GM06990 (cell line): ENCODE measurements around the gene JMY.

Source experiments
- DNase-seq: peaks from one replicate; pipeline ENCODE4 v3.0.0-alpha.2; 2011; ENCODE audit not compliant: insufficient read length; ENCODE audit errors: extremely low read depth
- H3K27me3 ChIP-seq: replicated peaks from 2 replicates; pipeline ENCODE4 v1.6.0; 2011; ENCODE audit warnings: low read length; ENCODE audit not compliant: control insufficient read depth, insufficient read depth
- H3K36me3 ChIP-seq: 2 replicates; pipeline ENCODE4 v1.5.1; 2011; ENCODE audit warnings: low read length; ENCODE audit not compliant: control insufficient read depth, insufficient read depth
- H3K4me3 ChIP-seq: replicated peaks from 2 replicates; pipeline ENCODE4 v1.5.1; 2011; ENCODE audit warnings: low read depth, mild to moderate bottlenecking, control low read depth, low read length
- CTCF ChIP-seq: IDR thresholded peaks from 2 replicates; pipeline ENCODE4 v1.5.1; 2011; ENCODE audit warnings: low read length, control low read depth, mild to moderate bottlenecking, inconsistent platforms; ENCODE audit not compliant: insufficient read depth, poor library complexity, severe bottlenecking

The JMY gene

GRCh38 chr5:79301046-79301712 lies 65.2 kb downstream of the JMY start:
- Histone ChIP-seq H3K36me3 (peaks cover 2% of the 10 kb centered on the region), H3K27me3 (no peaks in the 10 kb centered on the region), H3K4me3 (no peak overlapping the region)
- DNase-seq: no peak
- no peak for TF ChIP-seq CTCF

- peaks cover 2% of the 10 kb centered on the region for H3K36me3 ChIP-seq
- no peak for TF ChIP-seq CTCF
Measured at GRCh38 chr5:79302454-79302853, 66.5 kb downstream of the JMY start.

GRCh38 chr5:79305706-79306105 lies 69.8 kb downstream of the JMY start:
- Histone ChIP-seq H3K4me3 (no peak overlapping the region), H3K36me3 (no peaks in the 10 kb centered on the region; the same call in none of the 2 replicates), H3K27me3 (no peaks in the 10 kb centered on the region)
- TF ChIP-seq CTCF: no peak
- DNase-seq: no peak

More at GRCh38 chr5:79302454-79302853, 66.5 kb downstream of the JMY start:
- no peaks in the 10 kb centered on the region for H3K27me3 ChIP-seq
- DNase-seq: no peak
- H3K4me3 ChIP-seq: no peak overlapping the region

- no peaks in the 10 kb centered on the region for H3K27me3 ChIP-seq
- H3K4me3 ChIP-seq: no peak overlapping the region
- no peak for TF ChIP-seq CTCF
- no peak for DNase-seq
- peaks cover 2% of the 10 kb centered on the region for H3K36me3 ChIP-seq
Measured at GRCh38 chr5:79318935-79319614, 83.1 kb downstream of the JMY start.

GRCh38 chr5:79329453-79329852 lies 93.5 kb downstream of the JMY start:
- no peaks in the 10 kb centered on the region; the same call in 1 of the 2 replicates for H3K27me3 ChIP-seq
- no peak for TF ChIP-seq CTCF
- H3K36me3 ChIP-seq: no peaks in the 10 kb centered on the region
- no peak overlapping the region for H3K4me3 ChIP-seq
- DNase-seq: no peak
